ENCODE results near the gene LRRFIP2. TPM values are rescaled to one million over a fixed set of nuclear protein-coding genes. Genes with fewer than 3 reads are reported as not detected.

The LRRFIP2 gene
- total and polyA plus RNA-seq, 8 donors: 25.9 to 131 (median 39.0) TPM

DNA sequence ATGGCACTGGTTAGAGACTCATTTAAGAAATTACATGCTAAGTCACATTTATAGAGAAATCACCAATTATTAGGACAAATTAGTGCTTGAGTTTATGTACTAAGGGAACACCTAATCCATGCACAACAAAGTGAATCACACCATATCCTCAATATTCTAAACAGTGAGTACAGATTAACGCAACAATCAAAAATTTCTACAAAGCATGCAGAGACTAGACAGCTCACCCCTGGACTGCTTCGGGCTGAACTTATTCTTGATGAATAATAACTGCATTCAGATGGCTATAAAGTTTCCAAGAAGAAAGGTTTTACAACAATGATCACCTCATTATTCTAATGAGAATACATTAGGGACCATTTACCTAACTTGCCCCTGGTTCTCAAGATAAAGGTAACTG lies 66.5 kb downstream of the LRRFIP2 start:
- TF ChIP-seq, protein P1, sequence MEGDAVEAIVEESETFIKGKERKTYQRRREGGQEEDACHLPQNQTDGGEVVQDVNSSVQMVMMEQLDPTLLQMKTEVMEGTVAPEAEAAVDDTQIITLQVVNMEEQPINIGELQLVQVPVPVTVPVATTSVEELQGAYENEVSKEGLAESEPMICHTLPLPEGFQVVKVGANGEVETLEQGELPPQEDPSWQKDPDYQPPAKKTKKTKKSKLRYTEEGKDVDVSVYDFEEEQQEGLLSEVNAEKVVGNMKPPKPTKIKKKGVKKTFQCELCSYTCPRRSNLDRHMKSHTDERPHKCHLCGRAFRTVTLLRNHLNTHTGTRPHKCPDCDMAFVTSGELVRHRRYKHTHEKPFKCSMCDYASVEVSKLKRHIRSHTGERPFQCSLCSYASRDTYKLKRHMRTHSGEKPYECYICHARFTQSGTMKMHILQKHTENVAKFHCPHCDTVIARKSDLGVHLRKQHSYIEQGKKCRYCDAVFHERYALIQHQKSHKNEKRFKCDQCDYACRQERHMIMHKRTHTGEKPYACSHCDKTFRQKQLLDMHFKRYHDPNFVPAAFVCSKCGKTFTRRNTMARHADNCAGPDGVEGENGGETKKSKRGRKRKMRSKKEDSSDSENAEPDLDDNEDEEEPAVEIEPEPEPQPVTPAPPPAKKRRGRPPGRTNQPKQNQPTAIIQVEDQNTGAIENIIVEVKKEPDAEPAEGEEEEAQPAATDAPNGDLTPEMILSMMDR (IDR thresholded peaks at IDR 0.05): no peak
- TF ChIP-seq POLR2AphosphoS5 (IDR thresholded peaks at IDR 0.05): no peak
- no peak for TF ChIP-seq EP300 (IDR thresholded peaks at IDR 0.05)
- TF ChIP-seq POLR2A (IDR thresholded peaks at IDR 0.05): no peak
- 89 to 95% (median 94%) methylated on average over 2 of the region's 2 CpGs for WGBS, 5 donors
- no peak overlapping the region for H3K4me3 ChIP-seq

GRCh38 chr3:37103103-37103808 lies 71.1 kb downstream of the LRRFIP2 start:
- Histone ChIP-seq H3K27me3 (no peaks in the 10 kb centered on the region), H3K9me3 (no peaks in the 10 kb centered on the region), H3K4me3 (no peak overlapping the region), H3K27ac (no peak overlapping the region), H3K4me1 (peaks cover 0 to 8% (median 0%) of the 10 kb centered on the region in 4 donors), H3K36me3 (peaks cover 0 to 3% (median 0%) of the 10 kb centered on the region in 4 donors)
- WGBS, 5 donors: 51 to 72% (median 65%) methylated on average over 2 of the region's 2 CpGs
- intact Hi-C loops (cut with DNase I; ENCODE audit: low total_unique reads): no loop called here
- TF ChIP-seq POLR2A (IDR thresholded peaks at IDR 0.05): no peak
- TF ChIP-seq, protein P1 (IDR thresholded peaks at IDR 0.05): no peak
- no peak for TF ChIP-seq POLR2AphosphoS5 (IDR thresholded peaks at IDR 0.05)
- no peak for TF ChIP-seq EP300 (IDR thresholded peaks at IDR 0.05)
- DNase-seq: no peak

More for the DNA sequence above, 66.5 kb downstream of the LRRFIP2 start:
- no peak for DNase-seq
- intact Hi-C loops (cut with DNase I; ENCODE audit: low total_unique reads): no loop called here
- no peaks in the 10 kb centered on the region for H3K36me3 ChIP-seq
- no peaks in the 10 kb centered on the region for H3K27me3 ChIP-seq
- H3K27ac ChIP-seq: no peak overlapping the region
- no peaks in the 10 kb centered on the region for H3K9me3 ChIP-seq
- peaks cover 0 to 26% (median 10%) of the 10 kb centered on the region in 4 donors for H3K4me1 ChIP-seq

- Histone ChIP-seq H3K4me1 (peaks cover 0 to 28% (median 10%) of the 10 kb centered on the region in 4 donors), H3K27me3 (no peaks in the 10 kb centered on the region), H3K36me3 (peaks cover 0 to 6% (median 4%) of the 10 kb centered on the region in 4 donors), H3K9me3 (no peaks in the 10 kb centered on the region), H3K27ac (no peak overlapping the region), H3K4me3 (no peak overlapping the region)
- DNase-seq: no peak
- WGBS, 5 donors: 69 to 95% (median 84%) methylated on average over 1 of the region's 1 CpG
- TF ChIP-seq POLR2A (IDR thresholded peaks at IDR 0.05) (no peak), EP300 (IDR thresholded peaks at IDR 0.05) (no peak), POLR2AphosphoS5 (IDR thresholded peaks at IDR 0.05) (no peak)
- TF ChIP-seq, protein P1 (IDR thresholded peaks at IDR 0.05): no peak
- intact Hi-C loops (cut with DNase I; ENCODE audit: low total_unique reads): no loop called here
These were observed 74.0 kb downstream of the LRRFIP2 start for GRCh38 chr3:37100411-37100810.

DNA sequence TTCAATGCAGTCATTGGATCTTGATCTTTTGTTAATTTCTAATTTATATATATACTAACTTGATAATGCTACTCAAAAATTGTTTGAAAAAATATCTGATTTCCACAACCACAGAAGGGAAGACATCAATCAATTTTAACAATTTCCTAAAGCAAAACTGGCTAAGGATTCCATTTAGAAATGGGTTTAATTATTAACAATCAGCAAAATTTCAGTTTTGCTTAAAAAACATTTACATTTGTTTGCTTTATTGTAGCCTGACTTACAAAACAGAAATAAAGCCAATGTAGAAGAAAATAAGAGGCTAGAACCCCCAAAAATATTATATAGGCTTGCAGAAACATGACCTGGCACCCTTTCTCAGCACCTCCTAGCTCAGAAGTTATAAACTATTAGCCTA lies 74.9 kb downstream of the LRRFIP2 start:
- TF ChIP-seq EP300 (IDR thresholded peaks at IDR 0.05): no peak
- no peak for TF ChIP-seq POLR2AphosphoS5 (IDR thresholded peaks at IDR 0.05)
- TF ChIP-seq, protein P1 (IDR thresholded peaks at IDR 0.05): no peak
- no peak for TF ChIP-seq POLR2A (IDR thresholded peaks at IDR 0.05)
- no peaks in the 10 kb centered on the region for H3K27me3 ChIP-seq
- H3K4me3 ChIP-seq: no peak overlapping the region
- DNase-seq: no peak
- intact Hi-C loops (cut with DNase I; ENCODE audit: low total_unique reads): no loop called here
- H3K9me3 ChIP-seq: no peaks in the 10 kb centered on the region
- peaks cover 0 to 12% (median 9%) of the 10 kb centered on the region in 4 donors for H3K36me3 ChIP-seq
- peaks cover 0 to 28% (median 10%) of the 10 kb centered on the region in 4 donors for H3K4me1 ChIP-seq
- no peak overlapping the region for H3K27ac ChIP-seq
